Lower leg skin (tissue), 3 donors: ENCODE measurements around the gene P3H2.

Source experiments
- POLR2A ChIP-seq, 2 donors: fragments of 450-650 bp; IDR thresholded peaks; one replicate each; pipeline ENCODE4 v1.6.1; 2016 to 2017; ENCODE audit warnings: antibody characterized with exemption in 2 of 2, mild to moderate bottlenecking in 1 of 2, moderate library complexity in 1 of 2
- TF ChIP-seq, protein P1 (sequence below), 3 donors: fragments of 450-650 bp; IDR thresholded peaks; one replicate each; pipeline ENCODE4 v1.5.1; 2016; ENCODE audit warnings: antibody characterized with exemption in 3 of 3, mild to moderate bottlenecking in 3 of 3, moderate library complexity in 2 of 3

- TF ChIP-seq, protein P1, sequence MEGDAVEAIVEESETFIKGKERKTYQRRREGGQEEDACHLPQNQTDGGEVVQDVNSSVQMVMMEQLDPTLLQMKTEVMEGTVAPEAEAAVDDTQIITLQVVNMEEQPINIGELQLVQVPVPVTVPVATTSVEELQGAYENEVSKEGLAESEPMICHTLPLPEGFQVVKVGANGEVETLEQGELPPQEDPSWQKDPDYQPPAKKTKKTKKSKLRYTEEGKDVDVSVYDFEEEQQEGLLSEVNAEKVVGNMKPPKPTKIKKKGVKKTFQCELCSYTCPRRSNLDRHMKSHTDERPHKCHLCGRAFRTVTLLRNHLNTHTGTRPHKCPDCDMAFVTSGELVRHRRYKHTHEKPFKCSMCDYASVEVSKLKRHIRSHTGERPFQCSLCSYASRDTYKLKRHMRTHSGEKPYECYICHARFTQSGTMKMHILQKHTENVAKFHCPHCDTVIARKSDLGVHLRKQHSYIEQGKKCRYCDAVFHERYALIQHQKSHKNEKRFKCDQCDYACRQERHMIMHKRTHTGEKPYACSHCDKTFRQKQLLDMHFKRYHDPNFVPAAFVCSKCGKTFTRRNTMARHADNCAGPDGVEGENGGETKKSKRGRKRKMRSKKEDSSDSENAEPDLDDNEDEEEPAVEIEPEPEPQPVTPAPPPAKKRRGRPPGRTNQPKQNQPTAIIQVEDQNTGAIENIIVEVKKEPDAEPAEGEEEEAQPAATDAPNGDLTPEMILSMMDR (IDR thresholded peaks at IDR 0.05), result no peak
- TF ChIP-seq POLR2A (IDR thresholded peaks at IDR 0.05), result no peak
Observed at GRCh38 chr3:190097025-190097424, 23.7 kb downstream of the P3H2 start.
